Cardiac muscle cell (in vitro differentiated cells and primary cell): ENCODE measurements around the gene MDH2. TPM values are rescaled to one million over a fixed set of nuclear protein-coding genes. Genes with fewer than 3 reads are reported as not detected.
A peak's percentile ranks its signal among the peaks of the same experiment; 100 is the strongest.

Experiments used
- DNase-seq, 2 donors: peaks; one replicate each; pipeline versions ENCODE4 v3.0.0 to v3.0.0-alpha.2; 2010 to 2017; ENCODE audit warnings: low read depth in 1 of 2, low spot score in 1 of 2
- H3K27ac ChIP-seq: fragments of 200-600 bp; sonication (generic); 2 replicates; pipeline ENCODE4 v1.5.1; 2016
- H3K27me3 ChIP-seq: fragments of 200-600 bp; sonication (generic); 2 replicates; pipeline ENCODE4 v1.6.0; 2016; ENCODE audit warnings: control low read depth
- H3K36me3 ChIP-seq: fragments of 200-600 bp; sonication (generic); 2 replicates; pipeline ENCODE4 v1.5.1; 2016; ENCODE audit warnings: control low read depth
- H3K4me1 ChIP-seq: fragments of 200-600 bp; sonication (generic); 2 replicates; pipeline ENCODE4 v1.8.1; 2017; ENCODE audit warnings: low read depth, mild to moderate bottlenecking, mixed run types
- H3K4me3 ChIP-seq: fragments of 200-600 bp; sonication (generic); 2 replicates; pipeline ENCODE4 v1.5.1; 2016; ENCODE audit warnings: mild to moderate bottlenecking
- H3K9me3 ChIP-seq: fragments of 200-600 bp; sonication (generic); 2 replicates; pipeline ENCODE4 v1.5.1; 2017; ENCODE audit warnings: low read depth, mild to moderate bottlenecking, control low read depth
- CTCF ChIP-seq: IDR thresholded peaks from 2 replicates; pipeline ENCODE4 v1.5.1; 2012; ENCODE audit warnings: low read depth, mild to moderate bottlenecking, low read length
- polyA plus RNA-seq: library from polyadenylated mRNA; unstranded; fragments of >200 nt; fragmentation: Nextera tagmentation; extraction: Ambion mirVana; gene quantifications from 2 replicates; pipeline ENCODE4 v1.2.1, GENCODE V29; 2016
- total RNA-seq: library from RNA; depleted of rRNA; stranded (reverse); fragments of >200 nt; gene quantifications from 2 replicates; pipeline ENCODE4 v1.2.3, GENCODE V29; 2016

Gene MDH2
- total and polyA plus RNA-seq, 2 experiments from 2014 or later = 242 to 632 TPM

GRCh38 chr7:76040126-76040525 is 7.8 kb upstream of the MDH2 start:
- Histone ChIP-seq H3K4me1 (peaks cover 17% of the 10 kb centered on the region), H3K27me3 (no peaks in the 10 kb centered on the region), H3K4me3 (no peak overlapping the region), H3K27ac (peak overlapping the region; percentile 92), H3K9me3 (no peaks in the 10 kb centered on the region), H3K36me3 (no peaks in the 10 kb centered on the region)
- no peak for TF ChIP-seq CTCF
- peak in 1 of 2 donors; percentile 86 for DNase-seq

GRCh38 chr7:76044375-76044865 is 3.5 kb upstream of the MDH2 start:
- peaks cover 22% of the 10 kb centered on the region for H3K4me1 ChIP-seq
- no peaks in the 10 kb centered on the region for H3K27me3 ChIP-seq
- H3K4me3 ChIP-seq = no peak overlapping the region
- TF ChIP-seq CTCF = no peak
- DNase-seq = no peak
- H3K27ac ChIP-seq = no peak overlapping the region
- no peaks in the 10 kb centered on the region for H3K9me3 ChIP-seq
- H3K36me3 ChIP-seq = no peaks in the 10 kb centered on the region

DNA sequence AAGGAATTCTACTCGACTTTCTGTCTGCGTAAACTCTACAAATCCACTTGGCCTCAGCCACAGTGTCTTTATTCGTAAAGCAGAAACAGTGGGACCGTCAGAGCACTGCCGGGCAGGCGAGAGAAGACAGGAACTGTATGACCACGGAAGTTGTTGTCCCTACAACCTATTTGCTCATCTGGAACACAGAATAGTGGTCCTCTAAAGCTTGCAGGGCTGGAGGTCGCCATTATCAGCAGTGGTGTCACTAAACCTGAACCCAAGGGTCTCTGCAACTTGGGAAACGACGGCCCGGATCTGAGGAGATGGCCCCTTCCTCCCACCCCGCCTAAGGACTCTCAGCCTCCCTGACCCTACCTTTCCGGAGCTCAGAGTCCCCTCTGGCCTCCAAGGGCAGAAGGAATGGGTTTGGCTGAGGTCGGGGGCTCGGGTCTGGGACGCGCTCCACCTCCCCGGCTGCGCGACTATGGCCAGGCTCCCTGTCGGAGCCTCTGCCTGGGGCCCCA is 548 bp upstream of the MDH2 start:
- Histone ChIP-seq H3K4me1 (peaks cover 8% of the 10 kb centered on the region), H3K36me3 (peaks cover 4% of the 10 kb centered on the region), H3K9me3 (no peaks in the 10 kb centered on the region), H3K4me3 (peak overlapping the region; percentile 67), H3K27ac (peak overlapping the region; percentile 87), H3K27me3 (no peaks in the 10 kb centered on the region)
- no peak for TF ChIP-seq CTCF
- DNase-seq = peak in 1 of 2 donors; percentile 14

- peaks cover 15% of the 10 kb centered on the region for H3K4me1 ChIP-seq
- H3K4me3 ChIP-seq = peak overlapping the region; percentile 67
- no peaks in the 10 kb centered on the region for H3K27me3 ChIP-seq
- DNase-seq = peak in 1 of 2 donors; percentile 75
- H3K36me3 ChIP-seq = peaks cover 7% of the 10 kb centered on the region
- no peaks in the 10 kb centered on the region for H3K9me3 ChIP-seq
- peak overlapping the region; percentile 87 for H3K27ac ChIP-seq
- no peak for TF ChIP-seq CTCF
Observed at GRCh38 chr7:76048668-76048988, 722 bp downstream of the MDH2 start.

DNA sequence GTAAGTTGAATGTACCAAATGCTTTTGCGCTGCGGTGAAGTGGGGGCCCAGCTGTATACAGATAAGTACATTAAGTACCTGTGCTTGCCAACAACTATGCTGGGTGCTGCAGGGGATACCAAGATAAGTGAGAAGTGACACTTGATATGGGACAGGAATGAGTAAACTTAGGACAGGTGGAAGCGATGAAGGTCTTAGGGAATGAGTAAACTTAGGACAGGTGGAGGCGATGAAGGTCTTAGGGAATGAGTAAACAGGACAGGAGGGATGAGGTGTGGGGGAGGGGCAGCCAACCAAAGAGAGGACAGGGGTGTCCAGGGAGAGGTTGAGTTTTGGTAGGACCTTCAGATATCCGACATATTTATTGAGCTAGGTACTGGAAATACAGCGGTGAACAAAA is 1.4 kb downstream of the MDH2 start:
- peak overlapping the region; percentile 87 for H3K27ac ChIP-seq
- H3K36me3 ChIP-seq = peaks cover 7% of the 10 kb centered on the region
- no peaks in the 10 kb centered on the region for H3K9me3 ChIP-seq
- no peak for DNase-seq
- no peak for TF ChIP-seq CTCF
- peak overlapping the region; percentile 67 for H3K4me3 ChIP-seq
- H3K27me3 ChIP-seq = no peaks in the 10 kb centered on the region
- peaks cover 15% of the 10 kb centered on the region for H3K4me1 ChIP-seq
